GM21367 (cell line): Measurements from ENCODE around the gene GBE1.
"Not testable (repeated sequence)": the region's sequence is repeated elsewhere in the genome, so short reads cannot be mapped to it uniquely, and the experiment has no call there.

ENCODE experiments used
- ATAC-seq: cut with Tn5 transposase; IDR thresholded peaks from one replicate; pipeline ENCODE4 v1.9.1; 2021; ENCODE audit not compliant: unreplicated experiment

Gene GBE1

GRCh38 chr3:81753416-81754027 is 7.9 kb downstream of the GBE1 start:
- no peak for ATAC-seq

DNA sequence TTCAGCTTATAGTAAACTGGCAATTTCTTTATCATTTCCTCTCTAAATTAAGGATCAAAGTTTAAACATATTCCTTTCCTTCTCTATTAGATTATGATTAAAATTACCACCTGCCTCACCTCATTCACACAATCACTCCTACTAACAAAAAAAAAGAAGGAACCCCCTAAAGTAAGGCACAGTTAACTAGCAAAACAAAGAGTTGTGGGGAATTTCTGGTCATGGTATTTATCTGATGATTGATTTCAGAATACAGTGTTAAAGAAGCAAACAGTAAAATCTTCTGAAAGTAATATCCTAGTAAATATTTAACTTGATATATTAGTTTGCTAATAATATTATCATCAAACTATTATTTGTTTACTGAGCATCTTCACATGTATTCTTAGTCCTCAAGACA is 8.8 kb downstream of the GBE1 start:
- ATAC-seq, result no peak

DNA sequence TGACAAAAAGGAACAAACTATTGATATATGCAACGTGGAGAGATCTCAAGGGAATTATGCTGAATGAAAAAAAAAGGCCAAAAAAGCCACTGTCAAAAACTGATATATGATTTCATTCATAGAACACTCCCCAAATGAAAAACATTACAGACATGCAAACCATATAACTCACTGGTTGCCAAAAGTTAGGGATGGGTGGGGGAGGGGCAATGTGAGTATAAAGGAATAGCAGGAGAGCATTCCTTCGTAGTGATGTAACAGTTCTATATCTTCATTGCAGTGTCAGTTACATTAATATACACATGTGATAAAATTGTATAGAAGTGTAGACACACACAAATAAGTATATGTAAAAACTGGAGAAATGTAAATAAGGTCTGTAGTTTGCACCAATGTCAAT is 12.2 kb downstream of the GBE1 start:
- no peak for ATAC-seq

- not testable (repeated sequence) for ATAC-seq
These were observed 14.2 kb downstream of the GBE1 start for GRCh38 chr3:81747280-81747679.

DNA sequence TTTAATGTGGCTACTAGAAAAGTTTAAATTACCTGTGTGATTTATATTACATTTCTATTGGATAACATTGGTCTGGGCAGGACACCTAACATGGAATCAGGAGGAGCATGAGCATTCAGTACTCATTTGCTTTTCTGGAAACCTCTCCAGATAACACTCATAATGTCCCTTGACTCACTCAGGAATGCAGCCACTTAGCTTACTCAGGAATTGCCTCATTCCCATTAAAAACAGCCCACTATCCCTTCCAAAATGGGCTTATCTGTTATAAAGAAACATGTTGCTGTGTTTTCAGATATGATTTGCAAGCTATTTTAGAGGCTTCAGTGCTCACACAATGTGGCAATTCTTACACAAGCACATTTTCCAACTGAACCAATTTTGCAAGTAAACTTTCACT is 17.1 kb downstream of the GBE1 start:
- ATAC-seq, result no peak

DNA sequence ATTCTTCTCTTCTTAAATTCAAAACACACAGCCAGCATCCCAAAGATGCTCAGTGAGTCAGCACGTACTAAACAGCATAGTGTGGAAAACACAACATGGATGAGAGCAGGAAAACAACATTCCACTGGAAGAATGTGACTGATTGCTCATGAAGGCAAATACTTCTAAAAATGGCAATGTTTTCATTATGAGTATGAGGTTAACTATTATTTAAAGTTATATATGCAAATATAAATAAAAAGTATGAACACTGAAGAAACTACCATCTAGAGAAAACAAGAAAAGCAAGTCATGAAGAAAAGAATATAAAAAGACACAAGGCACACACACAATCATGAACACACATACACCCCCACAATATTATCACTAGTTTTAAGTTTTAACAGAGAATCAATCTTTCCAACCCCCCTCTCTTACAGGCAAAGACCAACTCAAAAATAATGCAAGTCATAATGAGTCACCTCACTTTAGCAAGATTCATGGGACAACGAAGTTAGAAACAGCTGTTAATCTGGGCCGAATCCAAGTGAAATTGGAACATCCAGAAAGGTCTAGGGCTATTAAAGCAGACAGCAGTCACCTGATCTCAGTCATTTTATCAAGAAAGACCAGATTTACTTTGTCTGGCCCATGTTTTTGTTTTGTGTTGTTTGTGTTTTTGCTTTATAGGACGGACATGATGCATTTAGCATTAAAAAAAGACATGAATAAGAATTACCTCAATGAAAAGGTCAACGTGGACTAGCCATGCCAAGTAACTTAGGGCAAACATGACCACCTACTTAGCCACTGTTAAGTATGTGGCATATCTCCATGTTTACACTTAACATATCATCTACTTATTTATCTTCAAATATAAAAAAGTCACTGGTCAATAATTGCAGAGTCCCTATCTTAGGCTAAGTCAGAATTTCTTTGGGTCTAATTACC is 18.1 kb downstream of the GBE1 start:
- ATAC-seq, result no peak

DNA sequence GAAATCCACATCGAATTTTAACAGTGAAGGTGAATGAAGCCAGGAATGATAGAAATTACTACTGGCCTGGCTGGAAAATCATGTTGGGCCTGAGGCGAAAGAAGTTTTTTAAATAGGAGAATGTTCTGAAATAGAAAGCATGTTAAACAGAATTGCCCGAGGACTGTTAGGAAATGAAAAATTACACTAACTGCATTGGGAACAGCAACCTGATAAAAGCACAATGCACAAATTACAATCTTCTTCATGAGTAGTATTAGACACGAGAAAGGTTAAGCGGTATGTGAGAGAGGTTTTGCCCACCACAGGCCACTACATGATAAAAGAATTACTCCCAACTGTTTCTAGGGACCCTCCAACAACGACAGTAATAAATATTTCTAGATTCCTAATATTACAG is 18.9 kb downstream of the GBE1 start:
- no peak for ATAC-seq

GRCh38 chr3:81741216-81741615 is 20.2 kb downstream of the GBE1 start:
- no peak for ATAC-seq

GRCh38 chr3:81740731-81741130 is 20.7 kb downstream of the GBE1 start:
- ATAC-seq, result no peak

GRCh38 chr3:81735334-81735733 is 26.1 kb downstream of the GBE1 start:
- no peak for ATAC-seq

DNA sequence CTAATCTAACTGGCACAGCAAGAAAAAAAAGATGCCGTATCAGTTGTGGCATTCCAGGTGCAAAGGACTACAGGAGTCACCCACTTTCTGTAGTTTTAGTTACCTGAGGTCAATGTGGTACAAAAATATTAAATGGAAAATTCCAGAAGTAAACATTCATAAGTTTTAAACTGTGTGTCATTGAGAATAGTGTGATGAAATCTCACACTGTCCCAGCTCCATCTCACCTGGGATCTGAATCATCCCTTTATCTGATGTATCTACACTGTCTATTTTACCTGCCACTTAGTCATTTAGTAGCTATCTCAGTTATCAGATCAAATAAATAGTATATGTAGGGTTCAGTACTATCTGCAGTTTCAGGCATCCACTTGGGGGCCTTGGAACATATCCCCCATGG is 26.7 kb downstream of the GBE1 start:
- no peak for ATAC-seq

GRCh38 chr3:81732642-81733041 is 28.8 kb downstream of the GBE1 start:
- ATAC-seq, result no peak

GRCh38 chr3:81728766-81729544 is 32.5 kb downstream of the GBE1 start:
- no peak for ATAC-seq

DNA sequence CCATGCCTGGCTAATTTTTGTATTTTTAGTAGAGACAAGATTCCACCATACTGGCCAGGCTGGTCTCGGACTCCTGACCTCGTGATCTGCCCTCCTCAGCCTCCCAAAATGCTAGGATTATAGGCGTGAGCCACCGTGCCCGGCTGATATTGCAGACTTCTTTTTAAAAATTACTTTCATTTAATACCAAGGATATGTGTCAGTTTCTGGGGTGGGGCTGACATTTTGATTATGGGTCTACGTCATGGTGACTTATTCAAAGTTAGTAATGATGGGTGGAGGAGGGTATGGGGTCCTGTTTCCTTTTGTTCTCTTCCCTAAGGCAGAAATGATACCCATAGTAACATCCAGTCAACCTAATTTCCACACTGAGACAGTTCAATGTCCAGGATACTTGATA is 34.7 kb downstream of the GBE1 start:
- no peak for ATAC-seq

- peak; percentile 45 for ATAC-seq
These were observed 35.3 kb downstream of the GBE1 start for GRCh38 chr3:81726132-81726531.

DNA sequence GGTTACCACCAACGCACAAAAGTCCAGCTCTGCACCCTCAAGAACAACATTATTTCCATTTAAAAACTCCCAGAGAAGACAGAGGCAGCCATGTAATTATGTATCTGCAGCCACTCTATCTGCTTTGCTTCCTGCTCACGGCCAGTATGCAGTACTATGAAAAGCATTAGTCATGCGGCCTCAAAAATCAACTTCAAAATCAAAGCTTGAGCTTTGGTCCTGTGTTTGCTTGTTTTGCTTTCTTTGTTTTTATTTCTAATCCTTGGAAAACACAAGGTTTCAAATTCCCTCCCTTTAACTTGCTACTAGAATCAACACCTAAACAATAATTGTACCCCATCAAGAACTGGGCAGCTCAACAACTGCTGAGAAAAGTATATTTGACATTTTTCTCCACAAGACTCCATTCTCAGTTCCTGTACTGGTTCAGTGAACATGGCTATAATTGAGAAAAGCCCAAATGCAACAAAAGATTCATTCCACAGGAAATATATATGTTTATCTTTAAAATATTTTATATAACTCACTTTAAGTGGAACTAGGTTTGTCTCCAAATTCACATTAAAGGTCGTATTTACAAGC is 37.6 kb downstream of the GBE1 start:
- no peak for ATAC-seq

GRCh38 chr3:81718311-81718710 is 43.1 kb downstream of the GBE1 start:
- no peak for ATAC-seq

- ATAC-seq, result no peak
These were observed 44.5 kb downstream of the GBE1 start for GRCh38 chr3:81716870-81717509.

GRCh38 chr3:81713031-81713430 is 48.4 kb downstream of the GBE1 start:
- no peak for ATAC-seq

GRCh38 chr3:81709606-81710005 is 51.8 kb downstream of the GBE1 start:
- no peak for ATAC-seq

GRCh38 chr3:81707996-81708395 is 53.4 kb downstream of the GBE1 start:
- no peak for ATAC-seq
